HG03025 (cell line): Measurements from ENCODE around the gene OR10P1.

Experiments used
- ATAC-seq: cut with Tn5 transposase; IDR thresholded peaks from one replicate; pipeline ENCODE4 v1.9.1; 2021; ENCODE audit warnings: mild to moderate bottlenecking, moderate library complexity; ENCODE audit not compliant: unreplicated experiment, low FRiP score

Gene OR10P1

GRCh38 chr12:55682087-55682796 is 45.5 kb downstream of the OR10P1 start:
- ATAC-seq, result no peak

GRCh38 chr12:55683676-55684075 is 47.0 kb downstream of the OR10P1 start:
- no peak for ATAC-seq

- ATAC-seq, result no peak
Measured at GRCh38 chr12:55684761-55685370, 48.2 kb downstream of the OR10P1 start.

GRCh38 chr12:55685671-55686070 is 49.0 kb downstream of the OR10P1 start:
- no peak for ATAC-seq

DNA sequence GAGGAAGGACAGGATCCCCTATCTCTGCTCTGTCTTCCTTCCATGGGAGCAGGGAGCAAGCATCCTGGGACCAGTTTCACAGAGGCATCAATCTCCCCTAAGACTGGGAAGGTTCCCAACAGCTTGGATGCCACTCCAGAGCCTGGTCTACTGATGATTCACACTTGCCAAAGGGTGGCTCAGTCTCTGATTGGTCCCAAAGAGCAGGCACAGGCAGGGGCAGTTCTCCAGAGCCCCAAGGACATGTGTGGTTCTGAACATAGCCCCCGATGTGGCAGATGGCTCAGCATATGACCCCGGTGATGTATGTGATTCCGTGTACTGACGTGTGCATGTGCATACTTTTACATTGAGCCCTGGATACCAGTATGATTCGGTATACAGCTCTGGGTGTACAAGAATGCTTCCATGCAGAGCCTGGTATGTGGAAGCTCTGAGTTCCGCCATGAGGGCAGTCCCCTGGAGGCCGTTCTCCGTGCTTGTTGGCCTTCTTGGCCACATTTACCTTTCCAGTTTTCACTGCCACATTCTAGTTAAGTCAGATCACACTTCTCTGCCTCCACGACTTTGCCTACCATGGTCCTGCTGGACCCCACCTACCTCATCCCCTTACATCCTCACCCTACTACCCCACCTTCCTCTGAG is 49.8 kb downstream of the OR10P1 start:
- no peak for ATAC-seq
